Cardiac fibroblast (primary cell): ENCODE results near the gene SCP2D1.
A peak's percentile ranks its signal among the peaks of the same experiment; 100 is the strongest.

Experiments used
- DNase-seq, 2 donors: peaks; one replicate each; pipeline versions ENCODE4 v3.0.0 to v3.0.0-alpha.2; 2010; ENCODE audit warnings: low read depth in 2 of 2
- H3K4me3 ChIP-seq, 2 donors: replicated peaks in 1 of 2; 1 replicate in 1 of 2; 2 replicates in 1 of 2; pipeline ENCODE4 v1.5.1; 2011; ENCODE audit warnings: low read depth in 2 of 2, low read length in 2 of 2, mild to moderate bottlenecking in 2 of 2, moderate library complexity in 1 of 2
- CTCF ChIP-seq: IDR thresholded peaks from one replicate; pipeline ENCODE4 v1.5.1; 2011; ENCODE audit warnings: low read depth, mild to moderate bottlenecking, low read length, inconsistent platforms

Gene SCP2D1

GRCh38 chr20:18811186-18811585 lies 2.4 kb upstream of the SCP2D1 start:
- H3K4me3 ChIP-seq = no peak overlapping the region
- DNase-seq = no peak
- TF ChIP-seq CTCF = no peak

GRCh38 chr20:18811904-18812303 lies 1.7 kb upstream of the SCP2D1 start:
- DNase-seq = no peak
- TF ChIP-seq CTCF = no peak
- H3K4me3 ChIP-seq = no peak overlapping the region

- TF ChIP-seq CTCF = no peak
- DNase-seq = no peak
- no peak overlapping the region for H3K4me3 ChIP-seq
These were observed 1.8 kb downstream of the SCP2D1 start for GRCh38 chr20:18815194-18815942.

GRCh38 chr20:18822832-18823231 lies 9.2 kb downstream of the SCP2D1 start:
- H3K4me3 ChIP-seq = no peak overlapping the region
- no peak for DNase-seq
- no peak for TF ChIP-seq CTCF

GRCh38 chr20:18831830-18832499 lies 18.4 kb downstream of the SCP2D1 start:
- peak in 1 of 2 donors; percentile 8 for DNase-seq
- no peak overlapping the region for H3K4me3 ChIP-seq
- no peak for TF ChIP-seq CTCF

GRCh38 chr20:18832546-18833200 lies 19.1 kb downstream of the SCP2D1 start:
- no peak for DNase-seq
- TF ChIP-seq CTCF = no peak

More at GRCh38 chr20:18832546-18833200, 19.1 kb downstream of the SCP2D1 start:
- no peak overlapping the region for H3K4me3 ChIP-seq
